GM19438 (cell line): ENCODE results near the gene TBCCD1.
"Not testable (repeated sequence)": the region's sequence is repeated elsewhere in the genome, so short reads cannot be mapped to it uniquely, and the experiment has no call there.

Experiments used
- ATAC-seq: cut with Tn5 transposase; IDR thresholded peaks from one replicate; pipeline ENCODE4 v1.9.1; 2021; ENCODE audit warnings: low read depth; ENCODE audit not compliant: unreplicated experiment

Gene TBCCD1

GRCh38 chr3:186569361-186569760 is 2.2 kb upstream of the TBCCD1 start:
- not testable (repeated sequence) for ATAC-seq

- ATAC-seq, result no peak
These were observed 417 bp downstream of the TBCCD1 start for GRCh38 chr3:186566772-186567071.

GRCh38 chr3:186564586-186564985 is 2.6 kb downstream of the TBCCD1 start:
- no peak for ATAC-seq

GRCh38 chr3:186552408-186553031 is 14.6 kb downstream of the TBCCD1 start:
- ATAC-seq, result no peak

GRCh38 chr3:186551387-186551786 is 15.8 kb downstream of the TBCCD1 start:
- no peak for ATAC-seq

- ATAC-seq, result no peak
These were observed 17.6 kb downstream of the TBCCD1 start for GRCh38 chr3:186549497-186549896.

GRCh38 chr3:186544281-186544680 is 22.9 kb downstream of the TBCCD1 start, which contains the start of gene CRYGS:
Gene CRYGS (minus strand): TSS chr3:186544380. CDS start chr3:186544326, 54 bp downstream.
- ATAC-seq, result no peak

- ATAC-seq, result no peak
These were observed 26.3 kb downstream of the TBCCD1 start for GRCh38 chr3:186540835-186541226.

GRCh38 chr3:186540221-186540834 is 26.8 kb downstream of the TBCCD1 start:
- peak; percentile 76 for ATAC-seq

GRCh38 chr3:186538779-186539178 is 28.4 kb downstream of the TBCCD1 start:
- no peak for ATAC-seq

- ATAC-seq, result no peak
These were observed 30.0 kb downstream of the TBCCD1 start for GRCh38 chr3:186536883-186537844.

GRCh38 chr3:186534113-186534669 is 32.9 kb downstream of the TBCCD1 start:
- ATAC-seq, result peak; percentile 88

- ATAC-seq, result peak; percentile 68
These were observed 34.5 kb downstream of the TBCCD1 start for GRCh38 chr3:186532598-186533072.

- not testable (repeated sequence) for ATAC-seq
These were observed 35.4 kb downstream of the TBCCD1 start for GRCh38 chr3:186531694-186532093.

- no peak for ATAC-seq
These were observed 36.7 kb downstream of the TBCCD1 start for GRCh38 chr3:186530415-186530814.

- ATAC-seq, result no peak
These were observed 37.7 kb downstream of the TBCCD1 start for GRCh38 chr3:186529201-186529999.

GRCh38 chr3:186526256-186526606 is 40.9 kb downstream of the TBCCD1 start:
- no peak for ATAC-seq

GRCh38 chr3:186525369-186526255 is 41.5 kb downstream of the TBCCD1 start:
- no peak for ATAC-seq

- ATAC-seq, result no peak
These were observed 42.5 kb downstream of the TBCCD1 start for GRCh38 chr3:186524616-186525015.
